Stomach (tissue), 9 donors: ENCODE measurements around the gene ATP8A2. TPM values are rescaled to one million over a fixed set of nuclear protein-coding genes. Genes with fewer than 3 reads are reported as not detected.

Source experiments
- DNase-seq, 2 donors: peaks; one replicate each; pipeline versions ENCODE4 v3.0.0 to v3.0.0-alpha.2; 2013 to 2019
- H3K27ac ChIP-seq, 5 donors: fragments of 200-600 bp in 4 of 5; sonication (generic) in 4 of 5; one replicate each; pipeline ENCODE4 v1.5.1; 2013 to 2019; ENCODE audit warnings: mild to moderate bottlenecking in 1 of 5, moderate library complexity in 1 of 5
- H3K27me3 ChIP-seq, 3 donors: fragments of 200-600 bp; sonication (generic); one replicate each; pipeline ENCODE4 v1.5.1; 2017 to 2019; ENCODE audit warnings: mixed run types in 1 of 3
- H3K36me3 ChIP-seq, 4 donors: fragments of 200-600 bp; sonication (generic); 1 replicate in 3 of 4; 2 replicates in 1 of 4; pipeline ENCODE4 v1.5.1; 2016 to 2019
- H3K4me1 ChIP-seq, 4 donors: fragments of 200-600 bp; sonication (generic); one replicate each; pipeline ENCODE4 v1.5.1; 2016 to 2019
- H3K4me3 ChIP-seq, 4 donors: fragments of 200-600 bp; sonication (generic) in 3 of 4; one replicate each; pipeline ENCODE4 v1.5.1; 2016 to 2019; ENCODE audit warnings: mild to moderate bottlenecking in 1 of 4
- H3K9me3 ChIP-seq, 4 donors: fragments of 200-600 bp; sonication (generic); one replicate each; pipeline ENCODE4 v1.5.1; 2016 to 2019
- CTCF ChIP-seq, 7 experiments: fragments of 450-650 bp in 4 of 7; fragments of 200-600 bp in 3 of 7; sonication (generic) in 3 of 7; IDR thresholded peaks; one replicate each; pipeline ENCODE4 v1.5.1; 2016 to 2019; ENCODE audit warnings: antibody characterized with exemption in 7 of 7, control low read depth in 2 of 7, mild to moderate bottlenecking in 1 of 7
- EP300 ChIP-seq: sonication (generic); formaldehyde crosslinking; IDR thresholded peaks from one replicate; pipeline ENCODE4 v1.6.1; 2017; ENCODE audit warnings: antibody characterized with exemption
- POLR2A ChIP-seq, 4 donors: fragments of 450-650 bp; IDR thresholded peaks; one replicate each; pipeline ENCODE4 v1.6.1; 2016; ENCODE audit warnings: antibody characterized with exemption in 4 of 4, control low read depth in 2 of 4, mild to moderate bottlenecking in 1 of 4, moderate library complexity in 1 of 4
- POLR2AphosphoS5 ChIP-seq, 3 donors: sonication (generic); formaldehyde crosslinking; IDR thresholded peaks; one replicate each; pipeline ENCODE4 v1.6.1; 2016; ENCODE audit warnings: antibody characterized with exemption in 3 of 3
- WGBS, 5 donors: extraction: QIAGEN DNeasy Blood & Tissue Kit in 3 of 5; methylation state at CpG; one replicate each; pipeline versions ENCODE4 v1.1.5 to v1.1.7; 2013 to 2018; 5-methylcytosine and 5-hydroxymethylcytosine counted together
- intact Hi-C: fragments of 100-400 bp; cut with DNase I; formaldehyde crosslinking; loops from one replicate; pipeline ENCODE4 v1.15.1; 2023; ENCODE audit warnings: low total_unique reads
- polyA plus RNA-seq, 3 donors: library from polyadenylated mRNA; stranded (reverse); fragments of 200-250 nt; gene quantifications; one replicate each; pipeline ENCODE4 v1.2.3, GENCODE V29; 2013
- total RNA-seq, 5 donors: library from RNA; depleted of rRNA; stranded (reverse); fragments of >200 nt; gene quantifications; one replicate each; pipeline versions ENCODE4 v1.1.0 to v1.2.3, GENCODE V29; 2014 to 2016
- donor health status: healthy with polysubstance abuse.
- donor health status: Bipolar disorder and iron deficiency.
- donor health status: healthy.

ATP8A2 gene
- total and polyA plus RNA-seq, 8 donors, result 0.12 to 3.5 (median 0.20) TPM; not detected in 3

DNA sequence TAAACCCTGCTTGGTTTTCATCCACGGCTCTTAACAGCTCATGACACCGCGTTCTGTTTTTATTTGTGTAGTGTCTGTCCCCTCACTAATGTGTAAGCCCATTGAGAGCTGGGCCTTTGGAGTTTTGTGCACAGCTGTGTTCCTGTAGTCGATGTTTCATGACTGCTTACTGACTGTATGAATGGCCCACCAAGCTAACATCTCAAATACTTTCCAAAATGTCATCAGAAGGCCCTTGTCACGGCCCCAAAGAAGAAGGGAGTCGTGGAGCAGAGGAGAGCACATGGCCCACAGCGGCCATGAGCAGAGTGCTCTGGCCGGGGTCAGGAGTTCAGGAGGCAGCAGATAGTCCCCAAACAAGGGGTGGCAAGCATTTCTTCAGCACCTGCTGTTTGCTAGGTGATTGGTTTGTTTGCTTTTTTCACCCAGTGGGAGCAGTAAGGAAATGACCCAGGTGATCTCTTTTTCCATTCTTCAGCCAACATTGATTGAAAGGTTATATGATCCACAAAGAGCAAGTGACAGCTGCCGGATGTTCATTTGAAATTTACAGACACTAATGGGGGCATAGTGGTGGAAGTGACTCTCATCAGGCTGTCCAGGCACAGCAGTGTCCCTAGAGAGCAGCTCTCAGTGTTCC lies 315.2 kb downstream of the ATP8A2 start:
- no peak for DNase-seq
- intact Hi-C loops, result no loop called here

DNA sequence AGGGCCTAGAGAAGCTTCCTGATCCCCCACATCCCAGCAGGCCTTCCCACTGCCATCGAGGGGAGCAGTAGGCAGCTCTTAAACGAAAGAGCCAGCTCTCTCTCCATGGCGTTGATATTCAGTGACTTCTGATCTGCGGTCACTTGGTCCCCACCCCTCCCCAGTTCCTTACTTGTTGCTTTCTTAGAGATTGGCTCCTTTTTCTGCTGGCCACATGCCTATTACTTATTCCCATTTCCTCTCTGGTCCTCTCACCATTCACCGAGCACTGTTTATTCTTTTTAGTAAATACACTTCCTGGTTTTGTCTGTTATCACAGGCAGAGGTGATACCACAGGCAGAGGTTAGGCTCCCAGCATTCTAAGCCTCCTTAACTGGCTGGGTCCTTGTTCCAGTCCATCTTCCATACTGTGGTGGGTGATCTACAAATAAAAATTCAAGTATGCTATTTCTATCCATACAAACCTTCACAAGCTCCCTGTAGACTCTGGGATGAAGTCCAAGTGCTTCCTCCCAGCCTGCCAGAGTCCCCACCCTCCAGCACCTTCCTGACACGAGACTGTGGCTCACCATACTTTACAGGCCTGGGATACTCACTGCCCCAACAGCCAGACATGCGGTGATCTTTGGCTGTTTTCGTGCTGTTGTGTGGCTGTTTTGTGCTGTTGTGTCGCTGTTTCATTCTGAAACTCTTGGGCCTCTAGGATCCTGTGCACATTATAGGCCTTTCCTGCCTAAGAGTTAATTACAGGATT lies 315.9 kb downstream of the ATP8A2 start:
- peak; percentile 52 to 53 for DNase-seq

More for the DNA sequence above, 315.2 kb downstream of the ATP8A2 start:
- Histone ChIP-seq H3K9me3 (no peaks in the 10 kb centered on the region), H3K27ac (peak overlapping the region; percentile 50 to 85 (median 78)), H3K27me3 (no peaks in the 10 kb centered on the region), H3K4me3 (no peak overlapping the region), H3K36me3 (no peaks in the 10 kb centered on the region), H3K4me1 (peaks cover 9 to 55% (median 37%) of the 10 kb centered on the region in 4 donors)
- TF ChIP-seq POLR2A (IDR thresholded peaks at IDR 0.05) (no peak), EP300 (no peak), POLR2AphosphoS5 (IDR thresholded peaks at IDR 0.05) (no peak), CTCF (IDR thresholded peaks at IDR 0.05) (no peak)
- WGBS, 5 donors, result 57 to 74% (median 66%) methylated on average over 9 of the region's 9 CpGs

GRCh38 chr13:25688536-25688935 lies 316.8 kb downstream of the ATP8A2 start:
- no peak overlapping the region for H3K4me3 ChIP-seq
- no peak for DNase-seq
- H3K36me3 ChIP-seq, result no peaks in the 10 kb centered on the region
- no peaks in the 10 kb centered on the region for H3K9me3 ChIP-seq
- H3K4me1 ChIP-seq, result peaks cover 9 to 49% (median 37%) of the 10 kb centered on the region in 4 donors
- TF ChIP-seq POLR2AphosphoS5 (IDR thresholded peaks at IDR 0.05) (no peak), POLR2A (IDR thresholded peaks at IDR 0.05) (no peak), CTCF (IDR thresholded peaks at IDR 0.05) (no peak), EP300 (no peak)
- peak overlapping the region in 3 of 5 donors; percentile 75 to 85 (median 82) for H3K27ac ChIP-seq
- WGBS, 5 donors, result 39 to 63% (median 47%) methylated on average over 5 of the region's 5 CpGs
- no peaks in the 10 kb centered on the region for H3K27me3 ChIP-seq
- intact Hi-C loops, result no loop called here

More for the DNA sequence above, 315.9 kb downstream of the ATP8A2 start:
- Histone ChIP-seq H3K4me1 (peaks cover 9 to 54% (median 37%) of the 10 kb centered on the region in 4 donors), H3K27ac (peak overlapping the region; percentile 50 to 85 (median 78)), H3K4me3 (no peak overlapping the region), H3K9me3 (no peaks in the 10 kb centered on the region), H3K27me3 (no peaks in the 10 kb centered on the region), H3K36me3 (no peaks in the 10 kb centered on the region)
- intact Hi-C loops, result no loop called here
- TF ChIP-seq CTCF (IDR thresholded peaks at IDR 0.05), result no peak
- TF ChIP-seq EP300, result no peak
- peak in 2 of 3 donors; percentile 49 to 64 for TF ChIP-seq POLR2AphosphoS5 (IDR thresholded peaks at IDR 0.05)
- WGBS, 5 donors, result 29 to 49% (median 35%) methylated on average over 9 of the region's 9 CpGs

GRCh38 chr13:25689539-25689938 lies 317.8 kb downstream of the ATP8A2 start:
- Histone ChIP-seq H3K9me3 (no peaks in the 10 kb centered on the region), H3K36me3 (no peaks in the 10 kb centered on the region), H3K4me1 (peaks cover 9 to 39% (median 31%) of the 10 kb centered on the region in 4 donors), H3K27ac (no peak overlapping the region), H3K27me3 (no peaks in the 10 kb centered on the region), H3K4me3 (no peak overlapping the region)
- intact Hi-C loops, result no loop called here
- 46 to 75% (median 65%) methylated on average over 2 of the region's 2 CpGs for WGBS, 5 donors
- no peak for TF ChIP-seq EP300
- no peak for TF ChIP-seq POLR2A (IDR thresholded peaks at IDR 0.05)
- no peak for TF ChIP-seq POLR2AphosphoS5 (IDR thresholded peaks at IDR 0.05)
- TF ChIP-seq CTCF (IDR thresholded peaks at IDR 0.05), result no peak
- no peak for DNase-seq
